Psoas muscle (tissue), 8 donors: ENCODE measurements around the gene ARID1A. TPM values are rescaled to one million over a fixed set of nuclear protein-coding genes. Genes with fewer than 3 reads are reported as not detected.
A peak's percentile ranks its signal among the peaks of the same experiment; 100 is the strongest.
"Not testable (repeated sequence)": the region's sequence is repeated elsewhere in the genome, so short reads cannot be mapped to it uniquely, and the experiment has no call there.

Source experiments
- ATAC-seq, 4 donors: fragments of 200-7000 bp; cut with Tn5 transposase; one replicate each; pipeline ENCODE4 v1.9.1; 2020; ENCODE audit warnings: moderate library complexity in 3 of 4, mild to moderate bottlenecking in 2 of 4
- DNase-seq, 2 donors: peaks; one replicate each; pipeline ENCODE4 v3.0.0-alpha.2; 2020
- H3K27ac ChIP-seq: fragments of 200-600 bp; one replicate; pipeline ENCODE4 v1.8.0; 2022
- H3K27me3 ChIP-seq, 3 donors: fragments of 200-600 bp in 1 of 3; one replicate each; pipeline versions ENCODE4 v1.6.1 to v1.8.0; 2013 to 2022; ENCODE audit warnings: low read length in 2 of 3, mild to moderate bottlenecking in 2 of 3, moderate library complexity in 1 of 3; ENCODE audit not compliant: insufficient read depth in 3 of 3
- H3K36me3 ChIP-seq, 2 donors: fragments of 200-600 bp in 1 of 2; one replicate each; pipeline versions ENCODE4 v1.6.1 to v1.8.0; 2013 to 2022; ENCODE audit warnings: low read depth in 1 of 2, mild to moderate bottlenecking in 1 of 2, moderate library complexity in 1 of 2; ENCODE audit not compliant: insufficient read depth in 1 of 2
- H3K4me1 ChIP-seq: fragments of 200-600 bp; one replicate; pipeline ENCODE4 v1.8.0; 2022
- H3K4me3 ChIP-seq: fragments of 200-600 bp; one replicate; pipeline ENCODE4 v1.8.0; 2022; ENCODE audit warnings: mild to moderate bottlenecking
- H3K9me3 ChIP-seq: fragments of 200-600 bp; one replicate; pipeline ENCODE4 v1.8.0; 2022
- CTCF ChIP-seq: fragments of 200-600 bp; IDR thresholded peaks from one replicate; pipeline ENCODE4 v1.8.0; 2022; ENCODE audit warnings: antibody characterized with exemption
- WGBS, 3 donors: extraction: QIAGEN DNeasy Blood & Tissue Kit; methylation state at CpG; one replicate each; pipeline versions ENCODE4 v1.1.6 to v1.1.7; 2013; 5-methylcytosine and 5-hydroxymethylcytosine counted together
- intact Hi-C, 2 donors: fragments of 100-400 bp; cut with DNase I; formaldehyde crosslinking; loops; one replicate each; pipeline versions ENCODE4 v1.11.0 to v1.14.2; 2022
- polyA plus RNA-seq, 3 donors: library from polyadenylated mRNA; stranded (reverse); fragments of 200-250 nt; gene quantifications; one replicate each; pipeline ENCODE4 v1.2.3, GENCODE V29; 2013
- total RNA-seq, 4 donors: library from RNA; stranded (reverse); fragmentation: NEBNext Ultra II Directional in 2 of 4; extraction: Animal tissue kit (Norgen Biotek cat#: 25700) in 2 of 4; gene quantifications; one replicate each; pipeline versions ENCODE4 v1.2.1 to v1.2.4, GENCODE V29; 2021 to 2023
- donor health status: healthy with polysubstance abuse.
- donor health status: DM: no; HTN: no; CAD: no; lungs with moderate emphysema.
- donor health status: Bipolar disorder and iron deficiency.
- donor health status: healthy.
- donor health status: DM: yes; HTN: yes; CAD: no.
- donor health status: DM: no; HTN: no; CAD: no.
- donor health status: DM: no; HTN: no; CAD: no.
- donor health status: DM: yes; HTN: yes; CAD: no.

Gene ARID1A
- total and polyA plus RNA-seq, 7 donors, result 8.8 to 44.4 (median 32.2) TPM

- WGBS, 3 donors, result 53 to 57% (median 56%) methylated on average over 11 of the region's 11 CpGs
- peak; percentile 66 for TF ChIP-seq CTCF
- DNase-seq (peak in 1 of 2 donors; percentile 35), ATAC-seq (peak; percentile 67 to 88 (median 82))
- not testable (repeated sequence) for H3K27ac ChIP-seq, H3K4me1 ChIP-seq, H3K4me3 ChIP-seq, H3K36me3 ChIP-seq, H3K9me3 ChIP-seq, H3K27me3 ChIP-seq
- intact Hi-C loops, result loop anchor here in 1 of 2 donors (5.0 kb wide), 1 partner anchor 67 kb away; no protein-coding TSS in a partner anchor
These were observed 114.3 kb downstream of the ARID1A start for GRCh38 chr1:26810105-26810504.

DNA sequence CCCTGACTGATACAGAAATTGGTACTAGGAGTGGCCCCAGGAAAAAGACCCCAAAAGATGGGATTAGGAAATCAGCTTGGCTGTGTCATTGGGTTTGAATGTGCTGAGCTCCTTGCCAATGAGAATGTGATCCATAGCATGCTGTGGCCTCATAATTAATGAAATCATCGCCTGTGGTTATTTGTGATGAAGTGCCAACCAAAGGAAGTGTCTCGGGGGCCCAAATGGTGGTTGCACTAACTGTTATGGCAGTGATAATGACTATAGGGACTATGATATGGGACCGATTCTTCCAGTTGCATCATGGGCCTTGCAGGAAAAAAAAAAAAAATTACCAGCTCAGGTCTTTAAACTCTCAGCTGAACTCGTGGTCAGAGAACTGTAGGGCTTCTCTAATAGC is 115.2 kb downstream of the ARID1A start:
- no peak for ATAC-seq
- H3K4me1 ChIP-seq, result no peaks in the 10 kb centered on the region

DNA sequence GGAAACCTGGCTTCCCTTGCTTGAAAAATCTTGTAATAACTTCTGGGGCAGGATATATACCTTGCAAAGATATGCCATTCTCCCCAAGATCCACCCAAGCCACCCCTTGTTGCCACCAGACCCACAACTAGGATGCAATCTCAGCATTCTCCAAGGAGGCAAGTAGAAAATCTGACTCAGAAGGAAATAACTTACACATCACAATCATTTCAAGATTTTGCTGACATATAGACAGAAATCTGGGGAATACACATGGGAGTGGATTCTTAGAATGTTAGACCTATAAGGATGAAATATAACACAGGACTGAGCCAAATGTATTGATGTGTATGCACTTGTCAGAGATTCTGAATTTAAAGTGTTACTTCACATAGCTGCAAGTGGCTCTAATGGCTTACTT is 115.9 kb downstream of the ARID1A start:
- no peak overlapping the region for H3K27ac ChIP-seq
- DNase-seq, result no peak
- no peaks in the 10 kb centered on the region for H3K4me1 ChIP-seq
- TF ChIP-seq CTCF, result no peak
- no peaks in the 10 kb centered on the region for H3K36me3 ChIP-seq
- H3K27me3 ChIP-seq, result no peaks in the 10 kb centered on the region
- no peak overlapping the region for H3K4me3 ChIP-seq
- intact Hi-C loops, result loop anchor here in 1 of 2 donors (5.0 kb wide), 1 partner anchor 66 kb away; no protein-coding TSS in a partner anchor
- no peaks in the 10 kb centered on the region for H3K9me3 ChIP-seq
- ATAC-seq, result no peak

More for the DNA sequence above, 115.2 kb downstream of the ARID1A start:
- no peak for DNase-seq
- Histone ChIP-seq H3K27me3 (no peaks in the 10 kb centered on the region), H3K36me3 (no peaks in the 10 kb centered on the region), H3K4me3 (no peak overlapping the region), H3K9me3 (no peaks in the 10 kb centered on the region), H3K27ac (no peak overlapping the region)
- intact Hi-C loops, result loop anchor here in 1 of 2 donors (5.0 kb wide), 1 partner anchor 66 kb away; no protein-coding TSS in a partner anchor
- TF ChIP-seq CTCF, result no peak
- WGBS, 3 donors, result 71 to 76% (median 75%) methylated on average over 4 of the region's 4 CpGs

DNA sequence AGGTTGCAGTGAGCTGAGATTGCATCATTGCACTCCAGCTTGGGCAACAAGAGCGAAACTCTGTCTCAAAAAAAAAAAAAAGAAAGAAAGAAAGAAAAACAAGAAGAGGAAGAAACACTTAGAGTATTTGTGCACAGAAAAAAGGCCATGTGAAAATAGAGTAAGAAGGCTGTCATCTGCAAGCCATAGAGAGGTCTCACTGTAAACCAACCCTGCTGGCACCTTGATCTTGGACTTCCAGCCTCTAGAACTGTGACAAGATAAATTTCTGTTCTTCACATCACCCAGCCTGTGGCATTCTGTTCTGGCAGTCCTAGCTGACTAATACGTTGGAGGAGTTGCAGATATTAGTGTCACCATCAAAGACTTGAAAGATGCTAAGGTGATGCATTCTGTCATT is 118.6 kb downstream of the ARID1A start:
- ATAC-seq (no peak), DNase-seq (no peak)
- H3K4me3 ChIP-seq, result no peak overlapping the region
- intact Hi-C loops, result loop anchor here in 1 of 2 donors (5.0 kb wide), 1 partner anchor 63 kb away; no protein-coding TSS in a partner anchor
- no peaks in the 10 kb centered on the region for H3K4me1 ChIP-seq
- no peak for TF ChIP-seq CTCF
- no peaks in the 10 kb centered on the region for H3K36me3 ChIP-seq
- no peak overlapping the region for H3K27ac ChIP-seq
- H3K9me3 ChIP-seq, result no peaks in the 10 kb centered on the region
- H3K27me3 ChIP-seq, result no peaks in the 10 kb centered on the region
- 87 to 90% (median 90%) methylated on average over 2 of the region's 2 CpGs for WGBS, 3 donors

- H3K4me3 ChIP-seq, result no peak overlapping the region
- ATAC-seq, result no peak
- TF ChIP-seq CTCF, result no peak
- WGBS, 3 donors, result 83 to 88% (median 86%) methylated on average over 3 of the region's 3 CpGs
- no peaks in the 10 kb centered on the region for H3K4me1 ChIP-seq
- no peak for DNase-seq
- H3K27ac ChIP-seq, result no peak overlapping the region
- no peaks in the 10 kb centered on the region for H3K36me3 ChIP-seq
- no peaks in the 10 kb centered on the region for H3K9me3 ChIP-seq
- no peaks in the 10 kb centered on the region for H3K27me3 ChIP-seq
- intact Hi-C loops, result loop anchor here in 1 of 2 donors (5.0 kb wide), 1 partner anchor 62 kb away; no protein-coding TSS in a partner anchor
These were observed 119.1 kb downstream of the ARID1A start for GRCh38 chr1:26814893-26815292.
